Ishikawa (cell line): ENCODE results near the gene PDE3B.

Experiments
- CREB1 ChIP-seq: IDR thresholded peaks from 2 replicates; pipeline ENCODE4 v1.6.1; 2012; ENCODE audit warnings: low read depth
- EP300 ChIP-seq: IDR thresholded peaks from 2 replicates; pipeline ENCODE4 v1.6.1; 2012; ENCODE audit warnings: borderline replicate concordance
- YY1 ChIP-seq: IDR thresholded peaks from 2 replicates; pipeline ENCODE4 v1.6.1; 2012; ENCODE audit warnings: low read depth
- TF ChIP-seq, protein P1 (sequence below): IDR thresholded peaks from 2 replicates; pipeline ENCODE4 v1.6.1; 2012

GRCh38 chr11:14858404-14858803, 214.8 kb downstream of the PDE3B start:
- no peak for TF ChIP-seq EP300
- no peak for TF ChIP-seq YY1
- TF ChIP-seq, protein P1, sequence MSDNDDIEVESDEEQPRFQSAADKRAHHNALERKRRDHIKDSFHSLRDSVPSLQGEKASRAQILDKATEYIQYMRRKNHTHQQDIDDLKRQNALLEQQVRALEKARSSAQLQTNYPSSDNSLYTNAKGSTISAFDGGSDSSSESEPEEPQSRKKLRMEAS: no peak
- no peak for TF ChIP-seq CREB1
